Type B pancreatic cell (in vitro differentiated cells): ENCODE data around the gene PGK2. TPM values are rescaled to one million over a fixed set of nuclear protein-coding genes. Genes with fewer than 3 reads are reported as not detected.
A peak's percentile ranks its signal among the peaks of the same experiment; 100 is the strongest.

Experiments
- DNase-seq: peaks from one replicate; pipeline ENCODE4 v3.0.0; 2021; ENCODE audit warnings: mixed read lengths; ENCODE audit not compliant: unreplicated experiment; ENCODE audit errors: extremely low spot score
- H3K27ac Mint-ChIP-seq: 2 replicates; pipeline ENCODE4 v1.8.0; 2021; ENCODE audit warnings: mild to moderate bottlenecking, mixed read lengths
- H3K27me3 Mint-ChIP-seq: 2 replicates; pipeline ENCODE4 v1.8.0; 2021; ENCODE audit warnings: mixed read lengths
- H3K36me3 Mint-ChIP-seq: 2 replicates; pipeline ENCODE4 v1.8.0; 2021; ENCODE audit warnings: mixed read lengths
- H3K4me1 Mint-ChIP-seq: one replicate; pipeline ENCODE4 v1.8.0; 2021; ENCODE audit warnings: mixed read lengths; ENCODE audit not compliant: unreplicated experiment
- H3K4me3 Mint-ChIP-seq: 2 replicates; pipeline ENCODE4 v1.8.0; 2021; ENCODE audit warnings: mild to moderate bottlenecking, mixed read lengths
- H3K9me3 Mint-ChIP-seq: 2 replicates; pipeline ENCODE4 v1.8.0; 2021; ENCODE audit warnings: mixed read lengths
- CTCF ChIP-seq: fragments of 200-600 bp; sonication (generic); conservative IDR thresholded peaks from 2 replicates; pipeline ENCODE4 v1.5.0; 2021; ENCODE audit warnings: antibody characterized with exemption, mild to moderate bottlenecking
- total RNA-seq: library from RNA; stranded (reverse); gene quantifications from 2 replicates; pipeline ENCODE4 v1.2.1, GENCODE V29; 2021; ENCODE audit warnings: low replicate concordance

Gene PGK2
- total RNA-seq, 1 donor from 2014 or later = not detected

- Mint-ChIP-seq H3K27me3 (peaks cover 4% of the 10 kb centered on the region), H3K4me1 (no peaks in the 10 kb centered on the region), H3K4me3 (no peak overlapping the region), H3K9me3 (no peaks in the 10 kb centered on the region), H3K36me3 (no peaks in the 10 kb centered on the region), H3K27ac (no peak overlapping the region)
- no peak for TF ChIP-seq CTCF
- no peak for DNase-seq
Observed at GRCh38 chr6:49772285-49772684, 14.8 kb downstream of the PGK2 start.

- no peak overlapping the region for H3K4me3 Mint-ChIP-seq
- H3K4me1 Mint-ChIP-seq = no peaks in the 10 kb centered on the region
- no peak for TF ChIP-seq CTCF
- DNase-seq = no peak
- H3K36me3 Mint-ChIP-seq = no peaks in the 10 kb centered on the region
- H3K27ac Mint-ChIP-seq = no peak overlapping the region
- H3K9me3 Mint-ChIP-seq = no peaks in the 10 kb centered on the region
- H3K27me3 Mint-ChIP-seq = peaks cover 4% of the 10 kb centered on the region
Observed at GRCh38 chr6:49766762-49767161, 20.3 kb downstream of the PGK2 start.

- no peak overlapping the region for H3K4me3 Mint-ChIP-seq
- DNase-seq = no peak
- no peaks in the 10 kb centered on the region for H3K36me3 Mint-ChIP-seq
- H3K4me1 Mint-ChIP-seq = no peaks in the 10 kb centered on the region
- H3K9me3 Mint-ChIP-seq = no peaks in the 10 kb centered on the region
- no peak for TF ChIP-seq CTCF
- peaks cover 4% of the 10 kb centered on the region for H3K27me3 Mint-ChIP-seq
- H3K27ac Mint-ChIP-seq = no peak overlapping the region
Observed at GRCh38 chr6:49764571-49765236, 22.4 kb downstream of the PGK2 start.

- no peaks in the 10 kb centered on the region for H3K36me3 Mint-ChIP-seq
- no peaks in the 10 kb centered on the region for H3K27me3 Mint-ChIP-seq
- no peak for TF ChIP-seq CTCF
- no peak for DNase-seq
- peak within 1 kb of the TSS; percentile 70 for H3K4me3 Mint-ChIP-seq
- no peaks in the 10 kb centered on the region for H3K4me1 Mint-ChIP-seq
- H3K9me3 Mint-ChIP-seq = no peaks in the 10 kb centered on the region
- no peak within 1 kb of the TSS for H3K27ac Mint-ChIP-seq
Observed at GRCh38 chr6:49744259-49744658, 42.8 kb downstream of the PGK2 start, which contains the start of gene CRISP3. Gene CRISP3, minus strand, starts transcription at chr6:49744388. Its CDS starts 21 bp downstream, at chr6:49744367.

- TF ChIP-seq CTCF = no peak
- no peak for DNase-seq
- H3K9me3 Mint-ChIP-seq = no peaks in the 10 kb centered on the region
- H3K4me1 Mint-ChIP-seq = no peaks in the 10 kb centered on the region
- H3K4me3 Mint-ChIP-seq = peak overlapping the region; percentile 70
- no peaks in the 10 kb centered on the region for H3K27me3 Mint-ChIP-seq
- no peak overlapping the region for H3K27ac Mint-ChIP-seq
- no peaks in the 10 kb centered on the region for H3K36me3 Mint-ChIP-seq
Observed at GRCh38 chr6:49743429-49743828, 43.7 kb downstream of the PGK2 start.
